Lung (tissue), 12 donors: ENCODE data around the gene KIAA0513. TPM values are rescaled to one million over a fixed set of nuclear protein-coding genes. Genes with fewer than 3 reads are reported as not detected.

Experiments
- ATAC-seq: fragments of 200-7000 bp; cut with Tn5 transposase; one replicate; pipeline ENCODE4 v1.9.1; 2020; ENCODE audit warnings: moderate number of reproducible peaks; ENCODE audit not compliant: insufficient read depth, low FRiP score
- DNase-seq, 3 donors: peaks; one replicate each; pipeline ENCODE4 v3.0.0-alpha.2; 2013 to 2017
- H3K27ac ChIP-seq, 2 donors: one replicate each; pipeline ENCODE4 v1.5.1; 2013; ENCODE audit warnings: mild to moderate bottlenecking in 2 of 2, moderate library complexity in 2 of 2, control low read depth in 1 of 2, inconsistent platforms in 1 of 2, low read depth in 1 of 2, low read length in 1 of 2
- H3K27me3 ChIP-seq, 3 donors: one replicate each; pipeline ENCODE4 v1.5.1; 2013; ENCODE audit warnings: low read length in 2 of 3; ENCODE audit not compliant: control insufficient read depth in 3 of 3, insufficient read depth in 3 of 3
- H3K36me3 ChIP-seq, 4 donors: one replicate each; pipeline ENCODE4 v1.5.1; 2013; ENCODE audit warnings: low read length in 4 of 4, mild to moderate bottlenecking in 1 of 4, moderate library complexity in 1 of 4; ENCODE audit not compliant: control insufficient read depth in 4 of 4, insufficient read depth in 4 of 4
- H3K4me1 ChIP-seq, 5 donors: one replicate each; pipeline ENCODE4 v1.5.1; 2013; ENCODE audit warnings: low read length in 5 of 5, mild to moderate bottlenecking in 2 of 5, moderate library complexity in 1 of 5; ENCODE audit not compliant: control insufficient read depth in 5 of 5, insufficient read depth in 5 of 5
- H3K4me3 ChIP-seq: one replicate; pipeline ENCODE4 v1.5.1; 2013; ENCODE audit warnings: mild to moderate bottlenecking, control low read depth, moderate library complexity
- H3K9ac ChIP-seq, 2 donors: one replicate each; pipeline ENCODE4 v1.5.1; 2013; ENCODE audit warnings: low read length in 2 of 2, control low read depth in 1 of 2; ENCODE audit not compliant: insufficient read depth in 1 of 2
- H3K9me3 ChIP-seq, 4 donors: one replicate each; pipeline ENCODE4 v1.5.1; 2013; ENCODE audit warnings: low read length in 3 of 4, mild to moderate bottlenecking in 1 of 4, moderate library complexity in 1 of 4; ENCODE audit not compliant: control insufficient read depth in 4 of 4, insufficient read depth in 3 of 4
- CTCF ChIP-seq: IDR thresholded peaks from 2 replicates; pipeline ENCODE4 v1.5.1; 2012; ENCODE audit warnings: mild to moderate bottlenecking; ENCODE audit errors: control extremely low read depth, extremely low read depth
- WGBS, 2 donors: extraction: QIAGEN DNeasy Blood & Tissue Kit; methylation state at CpG; one replicate each; pipeline ENCODE4 v1.1.7; 2013; 5-methylcytosine and 5-hydroxymethylcytosine counted together
- polyA plus RNA-seq, 2 donors: library from polyadenylated mRNA; stranded (reverse); fragments of 200-250 nt; gene quantifications; one replicate each; pipeline ENCODE4 v1.2.1, GENCODE V29; 2013
- total RNA-seq, 2 donors: library from RNA; depleted of rRNA in 1 of 2; stranded (reverse); fragments of >200 nt in 1 of 2; gene quantifications; one replicate each; pipeline ENCODE4 v1.2.1, GENCODE V29; 2014 to 2021
- donor health status: control.
- donor health status: control.
- donor health status: Bipolar disorder and iron deficiency.
- donor health status: healthy.
- donor health status: DM: yes; HTN: yes; CAD: no.

Gene KIAA0513
- total and polyA plus RNA-seq, 4 donors = 10.4 to 23.5 (median 12.0) TPM

DNA sequence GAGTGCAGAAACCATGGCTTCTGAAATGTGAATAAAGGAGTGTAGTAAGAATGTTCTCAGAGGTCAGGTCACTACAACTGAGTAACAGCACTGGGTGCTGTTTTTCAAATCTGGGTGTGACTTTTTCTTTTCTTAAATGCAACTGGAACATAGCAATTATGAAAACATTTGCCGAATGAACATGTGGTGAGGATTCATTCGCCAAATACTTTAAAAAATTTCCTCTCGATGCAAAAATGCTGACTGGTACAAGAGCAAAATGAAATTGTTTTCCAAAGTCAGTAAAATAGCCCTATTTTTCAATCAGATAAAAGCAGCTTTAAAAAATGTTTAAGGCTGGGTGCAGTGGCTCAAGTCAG lies 34.9 kb upstream of the KIAA0513 start:
- H3K9ac ChIP-seq = no peak overlapping the region
- no peak for ATAC-seq
- H3K27me3 ChIP-seq = no peaks in the 10 kb centered on the region
- H3K27ac ChIP-seq = peak overlapping the region in 1 of 2 donors; percentile 65
- 68 to 80% methylated on average over 3 of the region's 3 CpGs for WGBS, 2 donors
- no peak for DNase-seq
- peaks cover 7 to 26% (median 25%) of the 10 kb centered on the region in 4 donors for H3K36me3 ChIP-seq
- no peaks in the 10 kb centered on the region for H3K9me3 ChIP-seq
- no peak overlapping the region for H3K4me3 ChIP-seq
- TF ChIP-seq CTCF = no peak
- H3K4me1 ChIP-seq = peaks cover 0 to 15% (median 3%) of the 10 kb centered on the region in 5 donors

DNA sequence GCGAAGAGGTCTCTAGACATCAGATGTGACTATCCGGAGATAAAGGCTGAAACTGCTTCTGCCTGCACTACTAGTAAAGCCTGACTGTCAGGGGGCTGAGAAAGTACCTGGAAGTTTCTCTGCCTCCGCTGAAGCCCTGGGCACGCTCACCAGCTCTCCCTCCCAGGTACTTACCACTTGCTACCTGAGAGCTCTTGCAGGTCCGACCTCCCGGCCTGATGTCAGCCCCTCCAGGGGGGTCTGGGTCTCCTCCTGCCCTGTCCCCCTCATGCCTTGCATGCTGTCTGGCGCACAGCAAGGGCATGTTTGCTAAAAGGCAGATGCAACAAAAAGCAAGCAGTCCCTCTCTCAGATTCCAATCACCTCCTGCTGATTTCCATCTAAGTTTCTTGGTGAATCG lies 33.7 kb upstream of the KIAA0513 start:
- no peak overlapping the region for H3K9ac ChIP-seq
- H3K4me1 ChIP-seq = peaks cover 0 to 19% (median 3%) of the 10 kb centered on the region in 5 donors
- H3K4me3 ChIP-seq = no peak overlapping the region
- ATAC-seq (no peak), DNase-seq (no peak)
- TF ChIP-seq CTCF = no peak
- H3K36me3 ChIP-seq = peaks cover 7 to 22% (median 19%) of the 10 kb centered on the region in 4 donors
- peak overlapping the region in 1 of 2 donors; percentile 97 for H3K27ac ChIP-seq
- H3K9me3 ChIP-seq = no peaks in the 10 kb centered on the region
- H3K27me3 ChIP-seq = no peaks in the 10 kb centered on the region
- 72 to 91% methylated on average over 8 of the region's 8 CpGs for WGBS, 2 donors

DNA sequence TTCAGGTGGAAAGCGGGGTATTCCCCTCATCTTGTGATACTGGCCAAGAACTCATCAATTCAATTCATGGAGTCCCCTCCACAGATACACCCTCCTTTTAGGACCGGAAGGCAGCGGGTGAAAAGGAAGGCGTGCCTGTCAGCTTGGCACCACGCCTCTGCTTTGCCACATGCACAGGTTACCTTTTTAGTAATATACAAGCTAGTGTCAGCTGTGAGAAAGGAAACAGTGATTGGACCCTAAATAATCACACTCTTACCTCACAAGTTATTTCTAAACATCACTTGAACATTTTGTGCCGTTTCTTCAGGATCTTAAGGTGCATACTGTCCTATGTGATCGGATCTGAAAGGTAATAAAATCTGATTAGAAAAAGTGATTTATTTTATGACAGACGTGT lies 31.9 kb upstream of the KIAA0513 start:
- no peak for DNase-seq
- peaks cover 0 to 27% (median 3%) of the 10 kb centered on the region in 5 donors for H3K4me1 ChIP-seq
- peak overlapping the region in 1 of 2 donors; percentile 97 for H3K27ac ChIP-seq
- H3K4me3 ChIP-seq = no peak overlapping the region
- H3K36me3 ChIP-seq = peaks cover 7 to 11% (median 9%) of the 10 kb centered on the region in 4 donors
- H3K9me3 ChIP-seq = no peaks in the 10 kb centered on the region
- H3K27me3 ChIP-seq = no peaks in the 10 kb centered on the region
- 80 to 84% methylated on average over 8 of the region's 8 CpGs for WGBS, 2 donors
- no peak for TF ChIP-seq CTCF
- H3K9ac ChIP-seq = no peak overlapping the region
- ATAC-seq = no peak

- no peak overlapping the region for H3K9ac ChIP-seq
- no peak overlapping the region for H3K4me3 ChIP-seq
- peaks cover 0 to 30% (median 5%) of the 10 kb centered on the region in 5 donors for H3K4me1 ChIP-seq
- TF ChIP-seq CTCF = no peak
- no peaks in the 10 kb centered on the region for H3K27me3 ChIP-seq
- 92 to 95% methylated on average over 11 of the region's 11 CpGs for WGBS, 2 donors
- peak overlapping the region in 1 of 2 donors; percentile 23 for H3K27ac ChIP-seq
- ATAC-seq = no peak
- H3K36me3 ChIP-seq = peaks cover 7 to 11% (median 8%) of the 10 kb centered on the region in 4 donors
- H3K9me3 ChIP-seq = no peaks in the 10 kb centered on the region
- DNase-seq = no peak
Measured at GRCh38 chr16:84996365-84996764, 31.2 kb upstream of the KIAA0513 start.
